BLaER1 treated with 17β-estradiol and CSF1 and Interleukin-3, amounts not matched to agents 10 nM and 100 nM (cell line): ENCODE results near the gene BHMT.

Source experiments
- H3K27ac ChIP-seq, 11 experiments: shearing (Covaris generic); formaldehyde crosslinking; 2 replicates each; pipeline ENCODE4 v1.8.1; 2022
- H3K27me3 ChIP-seq, 11 experiments: shearing (Covaris generic); formaldehyde crosslinking; 2 replicates each; pipeline ENCODE4 v1.8.1; 2022
- H3K36me3 ChIP-seq, 11 experiments: shearing (Covaris generic); formaldehyde crosslinking; 2 replicates each; pipeline ENCODE4 v1.8.1; 2022
- H3K4me1 ChIP-seq, 10 experiments: shearing (Covaris generic); formaldehyde crosslinking; 2 replicates each; pipeline ENCODE4 v1.8.1; 2022
- H3K4me2 ChIP-seq, 11 experiments: shearing (Covaris generic); formaldehyde crosslinking; 2 replicates each; pipeline ENCODE4 v1.8.1; 2022
- H3K4me3 ChIP-seq, 10 experiments: shearing (Covaris generic); formaldehyde crosslinking; 2 replicates each; pipeline ENCODE4 v1.8.1; 2022
- H3K9ac ChIP-seq, 11 experiments: shearing (Covaris generic); formaldehyde crosslinking; 2 replicates each; pipeline ENCODE4 v1.8.1; 2022
- H3K9me3 ChIP-seq, 11 experiments: shearing (Covaris generic); formaldehyde crosslinking; replicated peaks in 1 of 11; 2 replicates each; pipeline ENCODE4 v1.8.1; 2022
- H4K20me1 ChIP-seq, 11 experiments: shearing (Covaris generic); formaldehyde crosslinking; 2 replicates each; pipeline ENCODE4 v1.8.1; 2022
- Cebpa-rat ChIP-seq, 11 experiments: shearing (Covaris generic); IDR thresholded peaks; 2 replicates each; pipeline ENCODE4 v1.8.1; 2022

The BHMT gene

DNA sequence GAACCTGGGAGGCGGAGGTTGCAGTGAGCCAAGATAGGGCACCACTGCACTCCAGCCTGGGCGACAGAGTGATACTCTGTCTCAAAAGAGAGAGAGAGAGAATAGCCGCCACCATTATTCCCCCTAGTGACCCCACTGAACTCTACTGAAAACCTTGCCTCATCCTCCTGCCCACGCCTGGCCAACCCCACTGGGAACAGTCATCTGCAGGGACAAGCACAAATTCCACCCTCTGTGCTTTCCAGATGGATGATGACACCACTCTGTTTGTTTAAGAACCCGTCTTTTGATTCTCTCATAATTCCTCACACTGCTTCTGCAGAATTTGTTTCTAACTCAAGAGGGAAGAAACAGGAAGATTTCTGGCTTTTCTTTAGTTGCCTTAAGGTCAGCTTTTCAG lies 29.8 kb upstream of the BHMT start:
- Histone ChIP-seq H3K4me3 (no peak overlapping the region), H3K4me2 (no peak overlapping the region), H3K9ac (no peak overlapping the region), H3K9me3 (no peaks in the 10 kb centered on the region), H3K27me3 (no peaks in the 10 kb centered on the region), H3K27ac (no peak overlapping the region), H3K4me1 (no peaks in the 10 kb centered on the region), H4K20me1 (no peaks in the 10 kb centered on the region), H3K36me3 (no peaks in the 10 kb centered on the region)
- TF ChIP-seq Cebpa-rat (IDR thresholded peaks at IDR 0.05): no peak

DNA sequence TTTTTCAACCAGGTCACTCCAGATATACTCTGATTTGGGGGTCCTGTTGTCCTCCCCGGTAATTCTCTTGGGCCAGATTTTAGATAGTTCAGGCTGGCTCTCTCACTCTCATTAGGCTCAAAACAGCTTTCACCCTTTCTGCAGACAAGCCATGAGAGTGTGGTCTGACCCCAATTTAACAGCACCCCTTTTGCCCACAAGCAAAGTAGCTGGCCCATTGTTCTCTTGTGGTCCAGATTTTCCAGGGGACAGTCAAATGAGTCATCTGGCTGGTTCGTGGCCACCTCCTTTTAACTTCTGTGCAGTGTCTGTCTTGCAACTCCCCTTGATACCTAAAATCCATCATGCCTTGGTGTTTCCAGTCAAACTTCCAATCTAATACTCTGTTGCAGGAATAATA lies 25.5 kb upstream of the BHMT start:
- H3K27me3 ChIP-seq: no peaks in the 10 kb centered on the region
- no peaks in the 10 kb centered on the region for H3K9me3 ChIP-seq
- no peak overlapping the region for H3K4me3 ChIP-seq
- no peak overlapping the region for H3K9ac ChIP-seq
- no peak overlapping the region for H3K27ac ChIP-seq
- H3K4me1 ChIP-seq: no peaks in the 10 kb centered on the region
- H3K4me2 ChIP-seq: no peak overlapping the region
- TF ChIP-seq Cebpa-rat (IDR thresholded peaks at IDR 0.05): no peak
- H4K20me1 ChIP-seq: no peaks in the 10 kb centered on the region
- no peaks in the 10 kb centered on the region for H3K36me3 ChIP-seq

DNA sequence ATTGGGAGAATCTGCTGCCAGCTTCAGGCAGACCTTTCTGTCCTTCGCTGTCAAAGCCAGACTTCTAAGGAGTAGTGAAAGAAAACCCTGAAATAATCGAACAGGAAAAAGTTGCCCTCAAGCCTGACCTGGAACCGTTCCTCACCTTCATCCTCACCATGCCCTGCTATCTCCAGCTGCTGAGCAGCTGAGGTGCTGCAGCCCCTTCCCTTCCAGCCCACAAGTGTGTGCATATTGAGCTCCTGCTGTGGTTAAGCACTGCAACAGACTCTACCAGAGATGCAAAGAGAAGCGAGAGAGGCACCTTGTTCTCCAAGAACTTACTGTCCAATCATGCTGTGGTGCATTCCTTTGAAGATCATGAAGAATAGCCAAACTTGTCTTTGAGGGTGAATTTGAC lies 23.1 kb upstream of the BHMT start:
- H3K9me3 ChIP-seq: no peaks in the 10 kb centered on the region
- H3K4me2 ChIP-seq: no peak overlapping the region
- no peak overlapping the region for H3K4me3 ChIP-seq
- no peaks in the 10 kb centered on the region for H3K36me3 ChIP-seq
- no peaks in the 10 kb centered on the region for H3K4me1 ChIP-seq
- no peak overlapping the region for H3K27ac ChIP-seq
- no peaks in the 10 kb centered on the region for H3K27me3 ChIP-seq
- no peaks in the 10 kb centered on the region for H4K20me1 ChIP-seq
- TF ChIP-seq Cebpa-rat (IDR thresholded peaks at IDR 0.05): no peak
- no peak overlapping the region for H3K9ac ChIP-seq

DNA sequence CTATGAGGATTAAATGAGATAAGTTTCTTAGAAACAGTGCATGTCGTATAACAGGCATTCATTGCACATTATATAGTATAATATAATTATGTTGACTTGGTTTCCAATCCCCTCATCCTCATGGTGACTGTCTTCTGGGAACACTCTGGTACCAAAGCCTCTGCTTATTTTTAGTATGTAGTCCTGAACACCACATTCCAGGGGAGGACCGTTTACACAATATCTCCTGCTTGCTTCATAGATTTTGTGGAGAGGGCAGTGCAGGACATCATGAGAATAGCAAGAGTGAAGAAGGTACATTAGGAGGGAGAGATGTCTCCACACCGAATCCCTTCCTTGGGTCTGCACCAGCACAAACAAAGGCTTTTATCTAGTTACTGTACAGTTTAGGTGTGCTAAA lies 20.5 kb upstream of the BHMT start:
- Histone ChIP-seq H4K20me1 (no peaks in the 10 kb centered on the region), H3K27me3 (no peaks in the 10 kb centered on the region), H3K27ac (no peak overlapping the region), H3K4me1 (no peaks in the 10 kb centered on the region), H3K36me3 (no peaks in the 10 kb centered on the region), H3K9me3 (no peaks in the 10 kb centered on the region), H3K4me3 (no peak overlapping the region), H3K9ac (no peak overlapping the region), H3K4me2 (no peak overlapping the region)
- no peak for TF ChIP-seq Cebpa-rat (IDR thresholded peaks at IDR 0.05)

GRCh38 chr5:79093762-79094161 lies 17.8 kb upstream of the BHMT start:
- no peak overlapping the region for H3K9ac ChIP-seq
- no peaks in the 10 kb centered on the region for H3K4me1 ChIP-seq
- no peak overlapping the region for H3K4me2 ChIP-seq
- no peaks in the 10 kb centered on the region for H3K27me3 ChIP-seq
- H3K9me3 ChIP-seq: no peaks in the 10 kb centered on the region
- H3K36me3 ChIP-seq: no peaks in the 10 kb centered on the region
- H4K20me1 ChIP-seq: no peaks in the 10 kb centered on the region
- no peak for TF ChIP-seq Cebpa-rat (IDR thresholded peaks at IDR 0.05)
- H3K4me3 ChIP-seq: no peak overlapping the region
- no peak overlapping the region for H3K27ac ChIP-seq

DNA sequence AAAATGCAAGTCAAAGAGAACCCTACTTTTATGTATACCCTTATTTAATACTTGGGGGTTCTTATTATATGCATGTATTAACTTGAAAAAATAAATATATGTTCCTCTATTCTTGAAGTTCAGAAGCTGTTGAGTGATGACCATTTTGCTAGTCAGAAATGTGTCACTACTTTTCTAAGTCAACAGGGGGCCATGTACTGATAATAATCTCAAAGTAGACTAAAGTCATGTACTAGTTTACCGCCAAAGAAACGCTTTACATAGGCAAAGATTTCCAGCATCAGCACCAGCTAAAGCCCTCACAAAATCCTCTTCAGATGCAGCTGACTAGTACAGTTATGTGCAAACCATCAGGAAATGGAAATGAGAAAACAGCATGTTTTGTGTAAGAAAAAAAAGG lies 5.7 kb upstream of the BHMT start:
- no peaks in the 10 kb centered on the region for H3K36me3 ChIP-seq
- no peak overlapping the region for H3K4me3 ChIP-seq
- H4K20me1 ChIP-seq: no peaks in the 10 kb centered on the region
- H3K27me3 ChIP-seq: no peaks in the 10 kb centered on the region
- H3K9ac ChIP-seq: no peak overlapping the region
- peak overlapping the region in 2 of 11 experiments; percentile 83 to 88; a peak in 4 of 22 replicates for H3K4me2 ChIP-seq
- TF ChIP-seq Cebpa-rat (IDR thresholded peaks at IDR 0.05): no peak
- peaks cover 0 to 9% (median 5%) of the 10 kb centered on the region in 11 experiments; a peak in 3 of 22 replicates for H3K9me3 ChIP-seq
- H3K4me1 ChIP-seq: peaks cover 10 to 34% (median 11%) of the 10 kb centered on the region in 10 experiments; a peak in 14 of 20 replicates
- H3K27ac ChIP-seq: no peak overlapping the region

DNA sequence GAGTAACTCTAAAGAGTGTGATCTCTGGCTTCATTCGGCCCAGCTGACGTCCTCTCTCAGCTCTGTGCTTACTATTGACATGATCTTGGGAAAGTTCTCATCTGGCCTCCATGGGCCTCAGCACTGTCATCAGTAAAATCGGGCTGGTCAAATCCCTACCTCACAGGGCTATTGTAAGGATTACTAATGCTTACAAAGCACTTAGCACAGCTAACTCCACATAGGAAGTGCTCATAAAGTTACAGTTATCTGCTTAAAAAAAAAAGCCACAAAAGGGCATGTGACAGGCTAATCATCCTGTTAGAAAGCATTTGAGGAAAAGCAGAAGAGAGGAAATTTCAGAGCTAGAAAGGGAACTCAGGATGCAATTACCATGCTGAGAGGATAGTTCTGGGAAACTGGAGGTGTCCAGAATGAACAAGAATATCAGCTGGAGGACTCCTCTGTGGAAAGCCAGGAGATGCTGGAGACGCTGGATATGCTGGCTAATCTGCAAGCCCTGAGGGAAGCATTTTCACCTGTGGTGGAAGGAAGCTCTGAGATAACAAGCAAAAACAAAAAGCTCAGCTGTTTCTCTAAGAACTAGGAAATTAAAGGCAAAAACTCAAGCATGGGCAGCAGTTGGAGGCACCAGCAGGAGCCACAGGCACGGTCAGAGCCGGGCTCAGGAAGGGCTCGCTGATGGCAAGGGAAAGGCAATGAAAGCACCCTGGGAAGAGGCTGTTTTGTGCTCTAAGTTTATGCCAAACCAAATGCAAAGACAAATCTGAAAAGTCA lies 4.4 kb upstream of the BHMT start:
- no peaks in the 10 kb centered on the region for H3K36me3 ChIP-seq
- peak overlapping the region in 1 of 11 experiments; percentile 14; a peak in 2 of 22 replicates for H3K9ac ChIP-seq
- H3K4me1 ChIP-seq: peaks cover 10 to 34% (median 11%) of the 10 kb centered on the region in 10 experiments; a peak in 14 of 20 replicates
- no peaks in the 10 kb centered on the region for H4K20me1 ChIP-seq
- peak overlapping the region in 3 of 11 experiments; percentile 6 to 60 (median 44); a peak in 6 of 22 replicates for H3K27ac ChIP-seq
- H3K4me2 ChIP-seq: peak overlapping the region; percentile 0 to 88 (median 33); a peak in 17 of 22 replicates
- no peak overlapping the region for H3K4me3 ChIP-seq
- H3K27me3 ChIP-seq: no peaks in the 10 kb centered on the region
- no peak for TF ChIP-seq Cebpa-rat (IDR thresholded peaks at IDR 0.05)
- H3K9me3 ChIP-seq: peaks cover 0 to 10% (median 4%) of the 10 kb centered on the region in 11 experiments; a peak in 11 of 22 replicates

- no peak overlapping the region for H3K9ac ChIP-seq
- no peak overlapping the region for H3K27ac ChIP-seq
- H3K9me3 ChIP-seq: peaks cover 0 to 10% (median 5%) of the 10 kb centered on the region in 11 experiments; a peak in 10 of 22 replicates
- TF ChIP-seq Cebpa-rat (IDR thresholded peaks at IDR 0.05): no peak
- no peak overlapping the region for H3K4me3 ChIP-seq
- H3K36me3 ChIP-seq: no peaks in the 10 kb centered on the region
- peak overlapping the region in 4 of 11 experiments; percentile 62 to 88 (median 76); a peak in 7 of 22 replicates for H3K4me2 ChIP-seq
- H3K27me3 ChIP-seq: no peaks in the 10 kb centered on the region
- peaks cover 10 to 34% (median 11%) of the 10 kb centered on the region in 10 experiments; a peak in 14 of 20 replicates for H3K4me1 ChIP-seq
- H4K20me1 ChIP-seq: no peaks in the 10 kb centered on the region
These were observed 3.5 kb upstream of the BHMT start for GRCh38 chr5:79108086-79108485.

GRCh38 chr5:79108792-79109191 lies 2.8 kb upstream of the BHMT start:
- Histone ChIP-seq H3K27ac (no peak overlapping the region), H3K4me1 (peaks cover 10 to 34% (median 11%) of the 10 kb centered on the region in 10 experiments; a peak in 14 of 20 replicates), H4K20me1 (no peaks in the 10 kb centered on the region), H3K4me2 (0 out of 22 replicates have a peak overlapping the region, but pooled peaks of 1 of the 11 experiments have one; percentile 83), H3K9me3 (peaks cover 0 to 10% (median 5%) of the 10 kb centered on the region in 11 experiments; a peak in 10 of 22 replicates), H3K36me3 (no peaks in the 10 kb centered on the region), H3K27me3 (no peaks in the 10 kb centered on the region), H3K4me3 (no peak overlapping the region), H3K9ac (no peak overlapping the region)
- no peak for TF ChIP-seq Cebpa-rat (IDR thresholded peaks at IDR 0.05)
